Hematopoietic multipotent progenitor cell treated with erythropoietin and hydrocortisone succinate and interleukin-3 and kit ligand, for 17 days (in vitro differentiated cells): ENCODE results near the gene FBXW5.

Experiments used
- DNase-seq: peaks from one replicate; pipeline ENCODE4 v3.0.0-alpha.2; 2015; ENCODE audit warnings: low spot score

FBXW5 gene, protein sequence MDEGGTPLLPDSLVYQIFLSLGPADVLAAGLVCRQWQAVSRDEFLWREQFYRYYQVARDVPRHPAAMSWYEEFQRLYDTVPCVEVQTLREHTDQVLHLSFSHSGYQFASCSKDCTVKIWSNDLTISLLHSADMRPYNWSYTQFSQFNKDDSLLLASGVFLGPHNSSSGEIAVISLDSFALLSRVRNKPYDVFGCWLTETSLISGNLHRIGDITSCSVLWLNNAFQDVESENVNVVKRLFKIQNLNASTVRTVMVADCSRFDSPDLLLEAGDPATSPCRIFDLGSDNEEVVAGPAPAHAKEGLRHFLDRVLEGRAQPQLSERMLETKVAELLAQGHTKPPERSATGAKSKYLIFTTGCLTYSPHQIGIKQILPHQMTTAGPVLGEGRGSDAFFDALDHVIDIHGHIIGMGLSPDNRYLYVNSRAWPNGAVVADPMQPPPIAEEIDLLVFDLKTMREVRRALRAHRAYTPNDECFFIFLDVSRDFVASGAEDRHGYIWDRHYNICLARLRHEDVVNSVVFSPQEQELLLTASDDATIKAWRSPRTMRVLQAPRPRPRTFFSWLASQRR

DNA sequence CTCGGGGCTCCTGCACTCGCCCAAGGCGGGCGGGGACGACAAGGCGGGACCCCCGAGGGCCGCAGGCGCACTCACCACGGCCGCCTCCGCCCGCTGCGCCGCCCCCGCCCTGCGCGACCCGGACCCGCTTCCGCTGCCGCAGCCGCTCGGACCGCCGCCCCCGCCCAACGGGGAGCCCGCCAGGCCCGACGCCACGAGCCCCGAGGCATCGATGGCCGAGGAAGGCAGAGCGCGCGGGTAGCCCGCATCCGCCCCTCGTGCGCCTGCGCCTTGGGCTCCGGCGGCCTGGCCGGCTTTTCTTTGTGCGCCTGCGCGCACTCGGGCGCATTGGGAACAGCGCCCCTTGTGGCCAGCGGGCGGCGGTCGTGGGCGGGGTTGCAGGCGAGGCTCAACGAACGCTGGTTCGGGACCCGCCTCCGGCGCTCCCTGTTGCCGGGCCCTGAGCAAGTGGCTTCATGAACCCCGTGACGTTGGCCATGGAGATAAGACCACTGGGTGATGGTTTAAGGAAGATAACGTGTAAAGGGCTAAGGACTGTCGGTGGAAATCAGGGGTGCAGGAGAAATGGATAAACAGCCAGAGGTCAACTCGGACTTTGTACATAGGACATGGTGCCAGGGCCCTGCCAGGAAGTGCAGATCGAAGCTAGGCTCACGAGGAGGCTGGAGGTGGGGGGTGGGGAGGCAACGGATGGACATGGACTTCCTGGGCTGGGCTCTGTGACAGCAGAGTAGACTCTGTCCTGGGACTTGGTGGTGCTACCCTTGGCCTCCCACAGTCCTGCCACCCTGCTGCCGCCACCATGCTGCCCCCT, at the start of gene FBXW5, which contains the start of gene C8G:
FBXW5 (minus strand) TSS at position 220 of the 814 bp plus-strand sequence. CDS start 655 bp downstream, outside the sequence.
C8G (plus strand) TSS at position 725 of the 814 bp plus-strand sequence; CDS start at position 803, 78 bp downstream.
- DNase-seq: peak; percentile 99

DNA sequence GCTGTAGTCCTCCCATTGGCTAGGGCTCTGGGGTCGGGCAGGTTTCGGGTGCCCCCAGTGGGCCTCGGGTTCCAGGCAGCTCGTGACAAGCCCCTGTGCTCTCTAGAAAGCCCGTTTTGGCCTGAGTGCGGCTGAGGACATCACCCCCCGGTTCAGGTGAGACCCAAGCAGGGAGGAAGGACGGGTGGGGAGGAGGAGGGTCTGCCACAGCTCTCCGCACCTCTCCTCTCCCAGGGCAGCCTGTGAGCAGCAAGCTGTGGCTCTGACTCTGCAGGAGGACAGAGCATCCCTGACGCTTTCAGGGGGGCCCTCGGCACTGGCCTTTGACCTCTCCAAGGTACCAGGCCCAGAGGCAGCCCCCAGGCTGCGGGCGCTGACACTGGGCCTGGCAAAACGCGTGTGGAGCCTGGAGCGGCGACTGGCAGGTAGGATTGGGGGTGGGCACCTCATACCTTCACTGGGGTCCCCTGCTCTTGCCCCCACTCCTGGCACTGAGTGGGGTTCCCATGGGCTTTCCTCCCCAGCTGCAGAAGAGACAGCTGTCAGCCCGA, 48.4 kb upstream of the FBXW5 start:
- DNase-seq: no peak

DNA sequence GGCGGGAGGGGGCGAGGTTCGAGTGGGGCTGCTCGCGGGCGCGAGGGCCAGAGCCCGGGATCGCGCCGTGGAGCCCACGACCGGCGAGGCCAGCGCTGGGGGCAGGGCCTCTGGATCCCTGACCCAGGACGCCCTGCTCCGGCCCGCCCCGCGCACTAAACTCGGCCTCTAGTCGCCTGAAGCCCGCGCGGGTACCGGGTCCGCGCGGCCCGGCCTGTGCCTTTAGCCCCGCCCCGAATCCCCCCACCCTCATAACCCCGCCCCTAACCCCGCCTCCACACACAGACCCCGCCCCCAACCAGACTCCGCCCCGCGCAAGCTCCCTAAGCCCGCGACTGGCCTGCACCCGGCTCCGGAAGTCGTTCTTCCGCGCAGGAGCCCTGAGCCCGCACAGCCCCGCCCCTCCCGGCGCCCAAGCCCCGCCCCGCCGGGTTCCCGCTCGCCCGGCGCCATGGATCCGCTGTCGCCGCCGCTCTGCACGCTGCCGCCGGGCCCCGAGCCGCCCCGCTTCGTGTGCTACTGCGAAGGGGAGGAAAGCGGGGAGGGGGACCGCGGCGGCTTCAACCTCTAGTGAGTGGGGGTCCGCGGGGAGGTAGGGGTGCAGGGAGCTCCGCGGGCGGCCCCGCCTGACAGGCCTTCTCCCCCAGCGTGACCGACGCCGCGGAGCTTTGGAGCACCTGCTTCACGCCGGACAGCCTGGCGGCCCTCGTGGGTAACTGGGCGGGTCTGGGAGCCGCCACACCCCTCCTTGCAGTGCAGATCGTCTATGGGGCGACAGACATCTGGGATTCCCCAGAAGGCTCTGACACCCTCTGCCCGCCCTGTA, 47.7 kb upstream of the FBXW5 start, which contains the start of gene PAXX:
PAXX (plus strand) TSS at position 430 of the 826 bp plus-strand sequence; CDS start at position 452, 22 bp downstream.
- peak; percentile 77 for DNase-seq

DNA sequence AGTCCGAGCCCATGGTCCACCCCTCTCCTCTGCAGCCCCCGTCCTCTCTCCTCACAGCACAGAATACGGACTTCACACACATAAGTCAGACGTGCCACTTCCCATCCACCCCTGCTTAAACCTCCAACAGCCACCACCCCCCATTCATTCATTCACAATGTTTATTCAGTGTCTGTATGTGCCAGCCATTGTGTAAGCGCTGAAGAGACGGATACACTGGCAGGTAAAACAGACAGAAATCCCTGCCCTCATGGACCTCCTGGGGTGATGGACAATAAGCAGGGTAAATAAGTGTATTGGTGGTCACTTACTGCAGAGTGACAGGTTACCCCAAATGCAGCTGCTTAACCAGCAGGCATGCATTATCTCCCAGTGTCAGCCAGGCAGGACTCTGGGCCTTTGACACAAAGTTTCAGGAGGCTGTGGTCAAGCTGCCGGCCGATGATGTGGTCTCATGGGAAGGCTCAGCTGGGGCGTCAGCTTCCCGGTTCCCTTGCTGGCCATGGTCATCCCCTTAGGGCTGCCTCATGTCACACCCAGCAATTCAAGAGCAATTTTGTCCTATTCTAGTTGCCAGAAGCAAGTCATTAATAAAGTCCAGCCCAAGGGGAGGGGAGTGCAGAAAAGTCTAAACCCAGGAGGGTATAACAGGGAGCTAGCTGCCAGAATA, 45.8 kb upstream of the FBXW5 start:
- no peak for DNase-seq

DNA sequence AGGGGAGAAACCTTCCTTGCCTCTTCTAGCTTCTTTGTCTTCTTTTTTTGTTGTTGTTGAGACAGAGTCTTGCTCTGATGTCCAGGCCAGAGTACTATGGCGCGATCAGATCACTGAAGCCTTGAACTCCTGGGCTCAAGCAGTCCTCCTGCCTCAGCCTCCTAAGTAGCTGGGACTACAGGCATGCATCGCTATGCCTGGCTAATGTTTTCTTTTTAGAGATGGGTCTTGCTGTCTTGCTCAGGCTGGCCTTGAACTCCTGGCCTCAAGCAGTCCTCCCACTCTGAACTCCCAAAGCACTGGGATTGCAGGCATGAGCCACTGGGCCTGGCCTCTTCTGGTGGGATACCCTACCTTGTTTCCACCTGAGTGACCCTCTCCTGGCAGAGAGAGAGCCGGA, 44.3 kb upstream of the FBXW5 start:
- no peak for DNase-seq

DNA sequence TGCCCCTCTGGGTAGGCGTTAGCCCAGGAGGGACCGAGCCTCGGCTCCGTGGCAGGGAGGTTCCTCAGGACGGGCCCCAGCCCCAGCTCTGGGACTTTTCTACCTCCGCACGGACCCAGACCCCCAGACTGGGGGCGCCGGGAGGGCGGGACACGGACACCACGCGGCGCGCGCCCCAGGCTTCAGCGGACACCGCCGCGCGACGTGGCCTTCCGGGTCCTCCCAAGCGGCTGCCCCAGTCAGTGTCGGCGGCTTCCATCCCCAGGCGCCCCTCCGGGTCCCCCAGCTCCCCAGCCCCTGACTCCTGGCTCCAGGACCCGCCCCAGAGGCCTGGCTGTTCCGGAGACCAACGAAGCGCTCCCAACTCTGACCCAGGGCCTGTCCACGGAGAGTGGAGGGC, 41.3 kb upstream of the FBXW5 start:
- DNase-seq: no peak

DNA sequence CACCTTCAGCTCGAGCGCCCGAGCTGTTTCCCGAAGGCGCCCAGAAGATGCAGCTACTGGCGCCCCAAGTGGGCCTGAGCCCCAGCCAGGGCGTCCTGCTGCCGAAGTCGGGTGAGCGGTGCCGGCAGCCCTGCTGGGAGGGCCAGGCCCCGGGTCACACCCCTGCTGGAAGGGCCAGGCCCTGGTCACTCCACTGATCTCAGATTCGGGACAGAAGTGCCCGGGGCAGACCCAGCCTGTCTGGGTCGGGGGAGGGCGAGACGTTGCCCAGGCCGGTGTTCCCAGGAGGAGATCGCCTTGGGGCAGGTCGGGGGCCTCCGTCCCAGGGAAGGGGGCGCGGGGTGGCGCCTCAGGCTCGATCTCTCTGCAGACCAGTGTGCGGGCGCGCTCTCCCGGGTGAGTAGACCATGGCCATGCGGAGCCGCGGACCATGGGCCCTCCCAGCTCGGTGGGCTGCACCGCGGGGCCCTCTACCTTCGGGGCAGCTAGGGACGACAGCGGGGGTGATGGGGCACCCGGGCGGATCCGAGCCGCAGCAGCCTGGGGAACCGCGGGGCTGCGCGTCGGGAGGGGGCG, 40.6 kb upstream of the FBXW5 start:
- no peak for DNase-seq

DNA sequence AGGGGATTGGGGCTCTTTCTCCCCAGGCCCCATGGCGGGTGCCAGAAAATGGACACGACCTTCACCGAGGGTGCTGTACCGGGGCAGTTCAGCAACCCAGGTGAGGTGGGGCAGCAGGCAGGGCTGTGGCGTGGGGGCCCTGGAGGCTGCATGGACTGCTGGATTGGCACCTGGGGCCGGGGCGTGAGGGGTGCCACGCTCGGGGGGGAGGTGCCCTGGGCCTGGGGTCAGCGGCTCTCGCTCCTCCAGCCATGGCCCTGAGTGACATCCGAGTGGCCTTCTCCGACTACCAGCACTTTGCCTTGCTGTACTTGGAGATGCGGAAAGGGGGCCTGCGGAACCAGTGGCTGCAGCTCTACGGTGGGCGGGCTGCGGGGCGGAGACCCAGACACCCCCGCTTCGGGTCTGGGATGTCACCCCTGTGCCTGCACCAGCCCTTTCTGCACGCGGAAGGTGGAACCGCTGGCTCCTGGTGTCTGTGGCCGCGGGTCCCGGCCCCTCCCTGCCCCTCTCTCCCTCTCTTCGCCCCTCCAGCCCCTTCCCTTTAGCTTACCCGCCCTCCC, 40.0 kb upstream of the FBXW5 start:
- DNase-seq: no peak

DNA sequence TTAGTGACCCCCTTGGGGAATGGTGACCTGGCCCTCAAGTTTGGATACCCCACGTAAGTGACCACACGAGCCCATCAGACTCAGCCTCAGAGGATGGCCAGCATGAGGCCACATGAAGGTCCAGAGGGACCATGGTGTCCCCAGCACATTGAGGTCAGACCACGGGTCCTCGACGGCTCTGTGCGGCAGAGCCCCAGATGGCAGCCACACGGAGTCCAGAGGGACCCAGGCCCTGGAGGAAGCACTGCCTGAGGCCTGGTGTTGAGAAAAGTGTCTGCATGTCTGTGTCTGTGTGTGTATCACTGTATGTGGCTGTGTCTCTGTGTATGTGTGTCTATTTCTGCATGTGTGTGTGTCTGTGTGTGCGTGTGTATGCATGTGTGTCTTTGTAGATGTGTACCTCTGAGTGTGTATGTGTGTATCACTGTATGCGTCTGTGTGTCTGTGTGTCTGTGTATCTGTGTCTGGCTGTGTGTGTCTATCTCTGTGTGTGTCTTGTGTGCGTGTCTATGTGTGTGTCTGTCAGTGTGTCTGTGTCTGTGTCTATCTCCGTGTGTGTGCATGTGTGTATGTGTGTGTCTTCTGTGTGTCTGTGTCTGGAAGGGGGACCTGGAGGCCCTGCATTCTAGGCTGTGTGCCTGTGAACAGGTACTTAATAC, 39.2 kb upstream of the FBXW5 start:
- no peak for DNase-seq

DNA sequence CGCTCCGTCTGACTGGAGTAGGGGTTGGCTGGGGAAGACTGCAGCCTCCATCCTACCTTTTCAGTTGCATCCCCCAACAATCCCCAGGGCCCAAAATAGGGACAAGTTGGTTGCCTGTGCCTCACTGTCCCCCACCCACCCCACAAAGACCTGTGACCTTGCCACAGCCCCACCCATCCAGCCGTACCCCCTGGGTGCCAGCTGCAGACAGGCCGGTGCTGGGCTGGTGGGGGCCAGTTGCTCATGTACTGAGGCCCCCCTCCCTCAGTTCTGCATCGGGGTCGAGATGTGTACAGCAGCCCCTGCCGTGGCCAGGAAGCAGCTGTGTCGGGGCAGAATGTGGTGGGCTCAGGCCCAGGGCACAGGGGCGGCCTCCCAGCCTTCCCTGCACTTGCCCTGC, 38.6 kb upstream of the FBXW5 start:
- DNase-seq: no peak

DNA sequence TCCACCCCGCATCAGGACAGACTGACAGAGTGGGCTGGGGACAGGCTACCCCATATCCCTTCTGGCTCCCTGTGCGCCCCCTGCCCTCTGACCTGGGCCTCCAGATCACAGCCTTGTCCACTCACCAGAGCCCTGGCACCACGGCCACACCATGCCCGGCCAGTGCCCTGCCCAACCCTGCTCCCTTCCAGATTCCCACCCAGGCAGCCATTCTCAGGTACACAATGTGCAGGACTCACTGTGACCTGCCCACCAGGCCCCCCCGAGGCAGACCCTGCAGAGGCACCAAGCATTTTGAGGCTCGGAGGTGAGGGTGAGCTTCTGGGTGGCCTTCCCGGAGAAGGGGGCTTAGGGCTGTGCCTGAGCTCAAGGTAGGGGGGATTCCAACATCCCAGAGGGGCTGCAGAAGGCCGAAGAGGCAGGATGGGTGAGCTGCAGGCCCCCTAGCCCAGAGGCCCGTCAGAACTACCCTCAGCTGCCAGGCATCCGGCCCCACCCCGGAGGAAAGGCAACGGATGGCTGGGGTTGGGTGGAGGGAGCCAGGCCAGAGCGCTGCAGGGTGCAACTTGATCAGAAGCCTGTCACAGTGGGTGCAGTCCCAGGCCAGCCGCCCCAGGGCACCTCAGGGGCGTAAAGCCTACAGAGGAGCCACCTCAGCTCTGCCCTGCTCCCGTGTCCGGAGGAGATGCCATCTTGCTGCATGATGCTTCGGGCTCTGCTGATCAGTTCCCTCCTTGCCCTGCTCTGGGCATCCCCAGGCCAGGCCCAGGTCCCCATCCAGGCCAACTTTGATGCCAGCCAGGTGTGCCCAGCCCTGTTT, 37.9 kb upstream of the FBXW5 start, which contains the start of gene LCNL1:
LCNL1 (plus strand) TSS at position 762 of the 820 bp plus-strand sequence. CDS start 594 bp downstream, outside the sequence.
- DNase-seq: no peak

DNA sequence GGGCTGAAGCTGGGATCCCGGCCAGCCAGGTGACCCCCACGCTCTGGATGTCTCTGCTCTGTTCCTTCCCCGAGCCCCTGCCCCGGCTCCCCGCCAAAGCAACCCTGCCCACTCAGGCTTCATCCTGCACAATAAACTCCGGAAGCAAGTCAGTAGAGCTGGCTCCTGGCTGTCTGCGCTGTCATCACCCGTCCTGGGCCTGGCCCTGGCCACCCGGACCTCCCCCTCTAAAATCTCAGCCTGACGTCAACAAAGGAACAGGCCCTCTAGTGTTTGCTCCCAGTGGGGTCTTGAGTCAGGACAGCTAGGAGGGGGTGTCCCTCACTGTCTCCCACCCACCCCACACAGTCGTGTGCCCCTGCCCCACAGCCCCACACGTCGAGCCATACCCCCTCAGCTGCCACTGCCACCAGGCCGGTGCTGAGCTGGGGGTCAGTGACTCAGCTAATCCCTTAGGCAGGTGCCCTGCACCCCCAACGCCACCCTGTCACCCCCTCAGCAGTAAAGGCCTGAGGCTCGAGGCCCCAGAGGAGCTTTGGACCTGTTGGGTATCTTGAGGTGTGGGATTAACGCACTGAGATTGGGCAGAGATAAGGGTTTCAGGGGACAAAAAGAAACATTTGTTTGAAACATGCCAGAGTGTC, 37.2 kb upstream of the FBXW5 start:
- no peak for DNase-seq

DNA sequence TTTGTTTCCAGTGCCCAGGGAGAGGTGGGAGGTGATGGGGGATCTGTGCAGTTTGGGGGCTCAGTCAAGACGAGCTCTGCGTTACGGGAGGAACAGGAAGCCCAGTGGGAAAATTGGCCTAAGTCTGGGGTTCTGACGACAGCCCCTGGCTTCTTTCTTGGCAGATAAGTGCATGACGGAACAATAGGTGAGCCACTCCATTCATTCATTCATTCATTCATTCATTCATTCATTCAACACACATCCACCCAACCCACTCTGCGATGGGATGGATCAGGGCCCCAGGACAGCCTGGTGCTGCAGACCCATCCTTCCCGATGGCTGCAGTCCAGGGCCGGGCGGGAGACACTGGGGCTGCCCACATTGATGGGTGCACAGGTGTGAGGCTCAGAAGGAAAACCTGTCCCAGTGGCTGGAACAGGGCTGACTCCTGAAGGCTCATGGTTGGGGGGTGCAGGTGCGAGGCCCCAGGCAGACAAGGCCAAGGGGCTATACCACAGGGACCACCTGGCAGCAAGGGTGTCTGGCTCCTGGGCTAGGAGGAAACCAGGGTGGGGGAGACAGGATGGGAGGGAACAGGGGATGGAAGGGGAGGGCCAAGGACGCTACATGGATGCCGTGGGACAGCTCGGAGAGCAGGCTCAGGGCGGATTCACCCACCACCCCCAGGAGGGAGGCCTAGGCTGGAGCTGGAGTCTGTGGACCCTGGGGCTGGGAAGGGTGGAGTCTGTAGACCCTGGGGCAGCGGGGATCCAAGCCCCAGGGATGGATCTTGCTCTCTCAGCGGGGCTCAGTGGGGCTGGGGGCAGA, 36.3 kb upstream of the FBXW5 start:
- no peak for DNase-seq

DNA sequence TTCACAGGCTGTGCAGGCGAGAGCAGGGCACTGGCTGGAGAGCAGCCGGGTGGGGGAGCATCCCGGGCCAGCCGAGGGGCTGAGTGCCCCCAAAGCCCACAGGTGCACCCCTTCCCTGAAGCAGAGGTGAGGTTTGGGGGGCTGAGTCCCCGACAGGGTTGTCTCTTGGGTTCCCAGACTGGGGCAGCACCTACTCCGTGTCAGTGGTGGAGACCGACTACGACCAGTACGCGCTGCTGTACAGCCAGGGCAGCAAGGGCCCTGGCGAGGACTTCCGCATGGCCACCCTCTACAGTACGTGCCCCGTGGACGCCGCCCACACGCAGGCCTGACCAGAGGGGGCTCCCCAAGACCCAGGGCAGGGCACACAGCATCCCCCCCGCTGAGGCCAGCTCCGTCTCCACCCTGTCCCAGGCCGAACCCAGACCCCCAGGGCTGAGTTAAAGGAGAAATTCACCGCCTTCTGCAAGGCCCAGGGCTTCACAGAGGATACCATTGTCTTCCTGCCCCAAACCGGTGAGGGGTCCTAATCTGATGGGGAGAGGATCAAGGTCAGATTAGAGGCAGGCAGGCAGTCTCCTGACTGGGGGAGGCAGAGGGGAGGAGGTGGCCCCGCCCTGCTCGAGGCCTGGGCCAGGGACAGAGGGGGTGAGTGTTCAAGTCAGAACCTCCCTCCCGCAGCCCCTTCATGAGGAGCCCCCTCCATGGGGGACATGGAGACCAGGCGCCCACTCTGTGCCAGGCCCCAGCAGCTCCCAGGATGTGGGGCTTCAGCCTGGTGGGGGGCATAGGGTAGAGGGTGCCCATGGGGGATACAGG, 35.4 kb upstream of the FBXW5 start:
- no peak for DNase-seq

DNA sequence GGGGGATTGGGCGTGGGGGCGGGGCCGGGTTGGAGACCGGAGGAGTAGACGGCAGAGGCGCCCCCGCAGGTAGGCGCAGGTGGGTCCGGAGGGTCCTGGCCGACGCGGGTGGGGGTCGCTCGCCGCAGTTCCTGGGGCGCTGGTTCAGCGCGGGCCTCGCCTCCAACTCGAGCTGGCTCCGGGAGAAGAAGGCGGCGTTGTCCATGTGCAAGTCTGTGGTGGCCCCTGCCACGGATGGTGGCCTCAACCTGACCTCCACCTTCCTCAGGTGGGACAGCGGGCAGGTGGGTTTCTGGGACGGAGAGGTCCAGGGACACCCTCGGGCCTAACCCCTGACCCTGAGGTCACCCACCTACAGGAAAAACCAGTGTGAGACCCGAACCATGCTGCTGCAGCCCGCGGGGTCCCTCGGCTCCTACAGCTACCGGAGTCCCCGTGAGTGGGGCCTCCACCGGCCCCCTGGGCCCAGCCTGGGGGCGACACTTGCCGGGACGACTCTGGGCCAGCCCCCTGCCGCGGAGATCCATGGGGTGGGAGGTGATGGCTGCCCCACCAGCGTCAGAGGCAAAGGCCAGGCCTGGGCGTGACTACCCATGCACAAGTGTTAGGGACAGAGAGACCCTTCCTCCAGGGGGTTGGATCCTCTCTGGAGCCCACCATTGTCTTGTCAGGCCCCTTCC, 34.5 kb upstream of the FBXW5 start:
- DNase-seq: no peak
